Measurements from ENCODE around the gene STK17A.

DNA sequence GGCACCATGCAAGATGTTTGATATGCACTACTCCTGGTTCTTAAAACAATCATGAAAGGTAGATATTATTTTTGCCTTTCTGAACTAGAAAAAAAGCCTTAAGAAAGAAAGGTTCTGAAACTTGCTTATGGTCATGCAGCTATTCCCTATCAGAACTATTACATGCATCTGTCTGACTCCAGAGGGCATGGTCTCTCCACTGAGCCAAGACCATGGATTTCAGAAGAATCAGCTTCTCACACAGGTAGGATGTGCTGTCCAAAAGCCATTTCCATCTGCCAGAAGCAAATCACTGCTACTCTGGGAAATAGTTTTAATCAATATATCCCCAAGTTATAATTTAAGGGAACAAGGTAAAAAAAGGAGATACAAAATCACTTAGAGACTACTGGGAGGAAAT, 69.5 kb downstream of the STK17A start:
- TF ChIP-seq, protein P1, sequence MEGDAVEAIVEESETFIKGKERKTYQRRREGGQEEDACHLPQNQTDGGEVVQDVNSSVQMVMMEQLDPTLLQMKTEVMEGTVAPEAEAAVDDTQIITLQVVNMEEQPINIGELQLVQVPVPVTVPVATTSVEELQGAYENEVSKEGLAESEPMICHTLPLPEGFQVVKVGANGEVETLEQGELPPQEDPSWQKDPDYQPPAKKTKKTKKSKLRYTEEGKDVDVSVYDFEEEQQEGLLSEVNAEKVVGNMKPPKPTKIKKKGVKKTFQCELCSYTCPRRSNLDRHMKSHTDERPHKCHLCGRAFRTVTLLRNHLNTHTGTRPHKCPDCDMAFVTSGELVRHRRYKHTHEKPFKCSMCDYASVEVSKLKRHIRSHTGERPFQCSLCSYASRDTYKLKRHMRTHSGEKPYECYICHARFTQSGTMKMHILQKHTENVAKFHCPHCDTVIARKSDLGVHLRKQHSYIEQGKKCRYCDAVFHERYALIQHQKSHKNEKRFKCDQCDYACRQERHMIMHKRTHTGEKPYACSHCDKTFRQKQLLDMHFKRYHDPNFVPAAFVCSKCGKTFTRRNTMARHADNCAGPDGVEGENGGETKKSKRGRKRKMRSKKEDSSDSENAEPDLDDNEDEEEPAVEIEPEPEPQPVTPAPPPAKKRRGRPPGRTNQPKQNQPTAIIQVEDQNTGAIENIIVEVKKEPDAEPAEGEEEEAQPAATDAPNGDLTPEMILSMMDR (IDR thresholded peaks at IDR 0.05), result no peak
- no peak for TF ChIP-seq POLR2A (IDR thresholded peaks at IDR 0.05)
